Measurements from ENCODE around the gene RHEBL1. TPM values are rescaled to one million over a fixed set of nuclear protein-coding genes. Genes with fewer than 3 reads are reported as not detected.

RHEBL1 gene
- total and polyA plus RNA-seq, 2 of the 4 experiments (the other 2 are of a cell fraction): 0.62 to 0.72 TPM

- no peak for TF ChIP-seq ELK1 (IDR thresholded peaks at IDR 0.05; ENCODE audit: borderline replicate concordance, low read depth, low read length)
Measured at GRCh38 chr12:49060237-49061156, 9.3 kb downstream of the RHEBL1 start, which contains the start of gene KMT2D (continued).

Measured in IMR-90 (cell line).